ENCODE data around the gene PDK3.

Gene PDK3

DNA sequence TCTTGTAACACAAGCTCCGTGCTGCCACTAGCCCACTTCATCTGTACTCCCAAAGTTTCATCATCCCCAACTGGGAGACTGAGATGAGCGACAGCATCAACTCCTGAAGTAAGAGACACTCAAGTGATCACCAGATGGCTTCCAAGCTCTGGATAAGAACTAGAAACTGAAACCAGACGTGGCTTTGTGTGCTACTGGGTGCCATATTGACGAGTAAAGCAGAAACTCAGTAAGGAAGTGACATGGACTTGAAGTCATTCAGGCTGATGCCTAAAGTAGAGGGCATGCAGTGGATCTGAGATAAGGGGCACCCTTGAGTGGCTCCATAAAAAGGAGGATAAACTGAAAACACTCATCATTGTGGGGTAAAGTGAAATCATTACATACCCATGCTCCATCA, 109.7 kb downstream of the PDK3 start:
- DNase-seq (ENCODE audit: low read depth, low spot score) = no peak
- no peak overlapping the region for H3K4me3 ChIP-seq (ENCODE audit: low read depth, low read length)
- in situ Hi-C loops (cut with HindIII; ENCODE audit: low sequenced_read_pairs) = no loop called here
- TF ChIP-seq, protein P1, sequence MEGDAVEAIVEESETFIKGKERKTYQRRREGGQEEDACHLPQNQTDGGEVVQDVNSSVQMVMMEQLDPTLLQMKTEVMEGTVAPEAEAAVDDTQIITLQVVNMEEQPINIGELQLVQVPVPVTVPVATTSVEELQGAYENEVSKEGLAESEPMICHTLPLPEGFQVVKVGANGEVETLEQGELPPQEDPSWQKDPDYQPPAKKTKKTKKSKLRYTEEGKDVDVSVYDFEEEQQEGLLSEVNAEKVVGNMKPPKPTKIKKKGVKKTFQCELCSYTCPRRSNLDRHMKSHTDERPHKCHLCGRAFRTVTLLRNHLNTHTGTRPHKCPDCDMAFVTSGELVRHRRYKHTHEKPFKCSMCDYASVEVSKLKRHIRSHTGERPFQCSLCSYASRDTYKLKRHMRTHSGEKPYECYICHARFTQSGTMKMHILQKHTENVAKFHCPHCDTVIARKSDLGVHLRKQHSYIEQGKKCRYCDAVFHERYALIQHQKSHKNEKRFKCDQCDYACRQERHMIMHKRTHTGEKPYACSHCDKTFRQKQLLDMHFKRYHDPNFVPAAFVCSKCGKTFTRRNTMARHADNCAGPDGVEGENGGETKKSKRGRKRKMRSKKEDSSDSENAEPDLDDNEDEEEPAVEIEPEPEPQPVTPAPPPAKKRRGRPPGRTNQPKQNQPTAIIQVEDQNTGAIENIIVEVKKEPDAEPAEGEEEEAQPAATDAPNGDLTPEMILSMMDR (IDR thresholded peaks at IDR 0.05; ENCODE audit: low read depth, low read length) = no peak

DNA sequence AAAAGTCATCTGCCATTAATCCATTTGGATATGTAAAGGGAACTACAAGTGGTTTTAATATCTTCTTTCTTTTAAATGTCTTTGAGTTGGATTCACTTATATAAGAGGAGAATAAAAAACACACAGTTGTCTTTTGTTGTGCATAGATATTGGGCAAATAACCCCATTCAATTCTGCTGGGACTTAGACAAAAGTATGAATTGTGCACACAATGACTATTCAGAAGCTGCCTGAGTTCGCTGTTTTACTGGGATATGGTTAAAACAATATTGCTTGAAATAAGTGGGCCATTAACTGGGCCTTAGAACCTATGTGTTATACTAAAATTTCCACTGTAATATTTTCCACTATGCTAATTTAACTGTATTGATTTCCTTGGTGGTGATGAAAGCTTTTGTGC, 110.4 kb downstream of the PDK3 start:
- TF ChIP-seq, protein P1 (IDR thresholded peaks at IDR 0.05; ENCODE audit: low read depth, low read length) = no peak
- H3K4me3 ChIP-seq (ENCODE audit: low read depth, low read length) = no peak overlapping the region
- DNase-seq (ENCODE audit: low read depth, low spot score) = no peak
- in situ Hi-C loops (cut with HindIII; ENCODE audit: low sequenced_read_pairs) = no loop called here

DNA sequence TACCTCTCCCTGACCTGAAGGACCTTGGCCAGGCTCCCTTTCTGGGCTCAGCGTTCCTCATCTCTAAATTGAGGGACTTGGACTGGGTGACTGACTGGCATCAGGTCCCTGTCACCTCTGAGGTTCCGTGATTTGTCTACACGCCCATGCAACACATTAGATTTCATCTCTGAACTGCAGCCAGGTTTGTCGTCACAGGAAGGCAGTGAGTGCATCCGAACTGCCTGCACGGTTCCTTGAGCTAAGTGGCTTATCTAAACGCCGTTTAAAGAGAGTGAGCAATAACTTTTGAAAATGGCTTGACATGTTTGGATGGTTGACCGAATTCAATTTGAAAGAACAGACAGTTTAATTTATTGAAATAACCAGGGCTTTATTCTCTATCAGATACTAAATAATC, 112.0 kb downstream of the PDK3 start:
- in situ Hi-C loops (cut with HindIII; ENCODE audit: low sequenced_read_pairs) = no loop called here
- TF ChIP-seq, protein P1 (IDR thresholded peaks at IDR 0.05; ENCODE audit: low read depth, low read length) = no peak
- H3K4me3 ChIP-seq (ENCODE audit: low read depth, low read length) = no peak overlapping the region
- no peak for DNase-seq (ENCODE audit: low read depth, low spot score)

All from astrocyte of the spinal cord (primary cell).